ENCODE results near the gene ST3GAL3. TPM values are rescaled to one million over a fixed set of nuclear protein-coding genes. Genes with fewer than 3 reads are reported as not detected.

Gene ST3GAL3
- total and polyA plus RNA-seq, 10 of the 15 experiments (the other 5 are each of a cell fraction or from before 2014, with no cell fraction given) = 1.2 to 19.3 (median 11.0) TPM

- TF ChIP-seq POLR2AphosphoS5 (IDR thresholded peaks at IDR 0.05; ENCODE audit: low read length) (peak; percentile 63; the same call in 1 of the 2 replicates), RUNX3 (IDR thresholded peaks at IDR 0.05; ENCODE audit: low read length) (no peak), WRNIP1 (IDR thresholded peaks at IDR 0.05; ENCODE audit: borderline replicate concordance, low read depth, low read length) (no peak), BHLHE40 (IDR thresholded peaks at IDR 0.05; ENCODE audit: borderline replicate concordance in 1 of 2, low read depth in 2 of 2, low read length in 1 of 2) (peak in 1 of 2 experiments; percentile 18; a peak in 1 of 4 replicates), NFYB (IDR thresholded peaks at IDR 0.05; ENCODE audit: insufficient read depth, low read depth, low read length) (no peak), MAX (IDR thresholded peaks at IDR 0.05; ENCODE audit: low read depth, low read length) (peak; percentile 30; the same call in 1 of the 2 replicates), POU2F2 (IDR thresholded peaks at IDR 0.05; ENCODE audit: borderline replicate concordance, low read depth, low read length) (no peak), MTA3 (IDR thresholded peaks at IDR 0.05; ENCODE audit: borderline replicate concordance, low read length) (no peak), RCOR1 (conservative IDR thresholded peaks at IDR 0.05; ENCODE audit: low read depth, low read length) (no peak), PKNOX1 (IDR thresholded peaks at IDR 0.05) (no peak), POLR2A (IDR thresholded peaks at IDR 0.05; ENCODE audit: low read depth, low read length) (peak; percentile 71), CHD2 (IDR thresholded peaks at IDR 0.05; ENCODE audit: borderline replicate concordance, low read depth, low read length) (0 out of 2 replicates have a peak, but pooled peaks have one; percentile 15), ATF7 (IDR thresholded peaks at IDR 0.05; ENCODE audit: low read depth) (no peak), ASH2L (IDR thresholded peaks at IDR 0.05; ENCODE audit: borderline replicate concordance, low read depth) (no peak), NKRF (conservative IDR thresholded peaks at IDR 0.05) (no peak), CHD4 (IDR thresholded peaks at IDR 0.05) (no peak), SKIL (IDR thresholded peaks at IDR 0.05; ENCODE audit: low read depth, poor library complexity, severe bottlenecking) (no peak), HSF1 (IDR thresholded peaks at IDR 0.05; ENCODE audit: low read depth, low read length) (no peak), EZH2 (IDR thresholded peaks at IDR 0.05; ENCODE audit: borderline replicate concordance, control insufficient read depth, low read depth, low read length) (no peak), EGR1 (IDR thresholded peaks at IDR 0.05; ENCODE audit: borderline replicate concordance in 1 of 2, low read depth in 2 of 2, low read length in 2 of 2) (peak in 1 of 2 experiments; percentile 45; a peak in 1 of 3 replicates), SIN3A (IDR thresholded peaks at IDR 0.05; ENCODE audit: low read depth, low read length) (no peak; the same call in 1 of the 2 replicates)
These were observed 271.4 kb downstream of the ST3GAL3 start, which contains the start of gene B4GALT2 (continued) for GRCh38 chr1:43978551-43979260.

All from GM12878 (cell line).